Measurements from ENCODE around the gene DGKZ.
"Not testable (repeated sequence)": the region's sequence is repeated elsewhere in the genome, so short reads cannot be mapped to it uniquely, and the experiment has no call there.

Gene DGKZ

GRCh38 chr11:46302866-46303265 lies 44.4 kb upstream of the DGKZ start:
- TF ChIP-seq, protein P1, sequence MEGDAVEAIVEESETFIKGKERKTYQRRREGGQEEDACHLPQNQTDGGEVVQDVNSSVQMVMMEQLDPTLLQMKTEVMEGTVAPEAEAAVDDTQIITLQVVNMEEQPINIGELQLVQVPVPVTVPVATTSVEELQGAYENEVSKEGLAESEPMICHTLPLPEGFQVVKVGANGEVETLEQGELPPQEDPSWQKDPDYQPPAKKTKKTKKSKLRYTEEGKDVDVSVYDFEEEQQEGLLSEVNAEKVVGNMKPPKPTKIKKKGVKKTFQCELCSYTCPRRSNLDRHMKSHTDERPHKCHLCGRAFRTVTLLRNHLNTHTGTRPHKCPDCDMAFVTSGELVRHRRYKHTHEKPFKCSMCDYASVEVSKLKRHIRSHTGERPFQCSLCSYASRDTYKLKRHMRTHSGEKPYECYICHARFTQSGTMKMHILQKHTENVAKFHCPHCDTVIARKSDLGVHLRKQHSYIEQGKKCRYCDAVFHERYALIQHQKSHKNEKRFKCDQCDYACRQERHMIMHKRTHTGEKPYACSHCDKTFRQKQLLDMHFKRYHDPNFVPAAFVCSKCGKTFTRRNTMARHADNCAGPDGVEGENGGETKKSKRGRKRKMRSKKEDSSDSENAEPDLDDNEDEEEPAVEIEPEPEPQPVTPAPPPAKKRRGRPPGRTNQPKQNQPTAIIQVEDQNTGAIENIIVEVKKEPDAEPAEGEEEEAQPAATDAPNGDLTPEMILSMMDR (IDR thresholded peaks at IDR 0.05; ENCODE audit: low read depth, low read length): no peak
- TF ChIP-seq, protein P2, sequence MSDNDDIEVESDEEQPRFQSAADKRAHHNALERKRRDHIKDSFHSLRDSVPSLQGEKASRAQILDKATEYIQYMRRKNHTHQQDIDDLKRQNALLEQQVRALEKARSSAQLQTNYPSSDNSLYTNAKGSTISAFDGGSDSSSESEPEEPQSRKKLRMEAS (IDR thresholded peaks at IDR 0.05; ENCODE audit: low read depth, low read length): no peak
- no peak for TF ChIP-seq MYC (IDR thresholded peaks at IDR 0.05; ENCODE audit: low read depth, low read length)
- TF ChIP-seq POLR2A (IDR thresholded peaks at IDR 0.05; ENCODE audit: extremely low read depth, insufficient read length): no peak
- no peak overlapping the region for H3K4me3 ChIP-seq (ENCODE audit: low read depth, low read length)
- no peak for DNase-seq (ENCODE audit: low read depth)

- peak; percentile 42 for DNase-seq (ENCODE audit: low read depth)
- H3K4me3 ChIP-seq (ENCODE audit: low read depth, low read length): not testable (repeated sequence)
Observed at GRCh38 chr11:46304036-46304435, 43.2 kb upstream of the DGKZ start.

DNA sequence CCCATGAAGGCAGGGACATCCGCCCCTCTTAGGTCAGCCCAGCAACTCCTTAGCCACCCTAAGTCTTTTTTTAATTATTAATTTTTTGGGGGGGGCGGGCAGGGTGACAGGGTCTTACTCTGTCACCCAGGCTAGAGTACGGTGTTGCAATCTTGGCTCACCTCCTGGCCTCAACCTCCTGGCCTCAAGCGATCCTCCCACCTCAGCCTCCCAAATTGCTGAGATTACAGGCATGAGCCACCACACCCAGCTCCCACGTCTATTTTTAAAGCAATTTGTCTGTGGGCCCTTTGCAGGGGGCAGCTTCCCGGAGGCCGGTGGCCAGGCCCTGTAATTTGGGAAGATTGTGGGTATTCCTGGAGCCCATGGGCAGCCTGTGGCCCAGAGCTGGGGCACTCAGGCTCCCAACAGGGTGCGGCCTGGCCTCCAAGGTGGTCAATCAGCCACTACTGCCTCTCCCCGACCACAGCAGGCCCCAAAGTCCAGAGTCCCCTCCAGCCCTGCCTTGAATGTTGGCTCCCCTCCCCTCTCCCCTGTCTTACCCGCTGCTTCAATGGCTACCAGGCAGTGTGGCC lies 42.6 kb upstream of the DGKZ start:
- no peak for DNase-seq (ENCODE audit: low read depth)
- no peak overlapping the region for H3K4me3 ChIP-seq (ENCODE audit: low read depth, low read length)
- TF ChIP-seq, protein P1 (IDR thresholded peaks at IDR 0.05; ENCODE audit: low read depth, low read length): no peak
- TF ChIP-seq, protein P2 (IDR thresholded peaks at IDR 0.05; ENCODE audit: low read depth, low read length): no peak
- no peak for TF ChIP-seq POLR2A (IDR thresholded peaks at IDR 0.05; ENCODE audit: extremely low read depth, insufficient read length)
- no peak for TF ChIP-seq MYC (IDR thresholded peaks at IDR 0.05; ENCODE audit: low read depth, low read length)

DNA sequence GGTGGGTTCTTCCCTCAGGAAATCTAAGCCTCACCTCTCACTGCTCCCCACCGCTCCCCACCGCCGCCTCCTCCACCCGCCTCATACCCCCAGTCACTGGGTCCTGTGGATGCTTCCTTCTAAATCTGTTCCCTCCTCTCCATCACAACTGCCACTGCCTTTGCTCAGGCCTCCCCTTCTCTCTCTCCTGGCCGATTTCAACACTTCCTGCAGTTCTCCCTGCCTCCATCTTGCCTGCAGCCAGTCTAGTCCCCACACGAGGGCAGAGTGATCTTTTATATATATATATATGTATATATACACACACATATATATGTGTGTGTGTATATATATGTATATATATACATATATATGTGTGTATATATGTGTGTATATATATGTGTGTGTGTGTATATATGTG lies 42.0 kb upstream of the DGKZ start:
- DNase-seq (ENCODE audit: low read depth): peak; percentile 86
- H3K4me3 ChIP-seq (ENCODE audit: low read depth, low read length): no peak overlapping the region
- TF ChIP-seq, protein P1 (IDR thresholded peaks at IDR 0.05; ENCODE audit: low read depth, low read length): peak; percentile 35
- 0 out of 2 replicates have a peak, but pooled peaks have one; percentile 7 for TF ChIP-seq MYC (IDR thresholded peaks at IDR 0.05; ENCODE audit: low read depth, low read length)
- no peak for TF ChIP-seq POLR2A (IDR thresholded peaks at IDR 0.05; ENCODE audit: extremely low read depth, insufficient read length)
- TF ChIP-seq, protein P2 (IDR thresholded peaks at IDR 0.05; ENCODE audit: low read depth, low read length): no peak

DNA sequence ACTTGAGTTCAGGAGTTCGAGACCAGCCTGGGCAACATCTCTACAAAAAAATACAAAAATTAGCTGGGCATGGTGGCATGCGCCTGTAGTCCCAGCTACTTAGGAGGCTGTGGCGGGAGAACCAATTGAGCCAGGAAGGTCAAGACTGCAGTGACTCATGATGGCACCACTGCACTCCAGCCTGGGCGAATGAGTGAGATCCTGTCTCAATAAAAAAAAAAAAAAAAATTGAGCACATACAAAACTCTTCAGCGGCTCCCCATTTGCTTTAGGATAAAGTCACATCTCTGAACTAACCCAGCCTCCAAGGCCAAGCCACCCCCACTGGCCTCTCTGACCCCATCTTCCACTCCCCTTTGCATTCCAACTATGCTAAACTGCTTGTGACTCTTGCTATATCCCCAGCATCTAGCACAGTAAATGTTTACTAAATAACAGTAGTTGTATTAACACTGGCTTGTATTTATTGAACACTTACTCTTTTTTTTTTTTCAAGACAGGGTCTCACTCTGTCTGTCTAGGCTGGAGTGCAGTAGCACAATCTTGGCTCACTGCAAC lies 40.9 kb upstream of the DGKZ start:
- H3K4me3 ChIP-seq (ENCODE audit: low read depth, low read length): no peak overlapping the region
- TF ChIP-seq MYC (IDR thresholded peaks at IDR 0.05; ENCODE audit: low read depth, low read length): no peak
- TF ChIP-seq, protein P1 (IDR thresholded peaks at IDR 0.05; ENCODE audit: low read depth, low read length): no peak
- no peak for TF ChIP-seq POLR2A (IDR thresholded peaks at IDR 0.05; ENCODE audit: extremely low read depth, insufficient read length)
- TF ChIP-seq, protein P2 (IDR thresholded peaks at IDR 0.05; ENCODE audit: low read depth, low read length): no peak
- no peak for DNase-seq (ENCODE audit: low read depth)

- TF ChIP-seq MYC (IDR thresholded peaks at IDR 0.05; ENCODE audit: low read depth, low read length): no peak
- TF ChIP-seq POLR2A (IDR thresholded peaks at IDR 0.05; ENCODE audit: extremely low read depth, insufficient read length): no peak
- TF ChIP-seq, protein P1 (IDR thresholded peaks at IDR 0.05; ENCODE audit: low read depth, low read length): no peak
- TF ChIP-seq, protein P2 (IDR thresholded peaks at IDR 0.05; ENCODE audit: low read depth, low read length): no peak
- DNase-seq (ENCODE audit: low read depth): no peak
- no peak overlapping the region for H3K4me3 ChIP-seq (ENCODE audit: low read depth, low read length)
Observed at GRCh38 chr11:46307369-46307768, 39.9 kb upstream of the DGKZ start.
